Measurements from ENCODE around the gene IQSEC1.
A peak's percentile ranks its signal among the peaks of the same experiment; 100 is the strongest.

The IQSEC1 gene

DNA sequence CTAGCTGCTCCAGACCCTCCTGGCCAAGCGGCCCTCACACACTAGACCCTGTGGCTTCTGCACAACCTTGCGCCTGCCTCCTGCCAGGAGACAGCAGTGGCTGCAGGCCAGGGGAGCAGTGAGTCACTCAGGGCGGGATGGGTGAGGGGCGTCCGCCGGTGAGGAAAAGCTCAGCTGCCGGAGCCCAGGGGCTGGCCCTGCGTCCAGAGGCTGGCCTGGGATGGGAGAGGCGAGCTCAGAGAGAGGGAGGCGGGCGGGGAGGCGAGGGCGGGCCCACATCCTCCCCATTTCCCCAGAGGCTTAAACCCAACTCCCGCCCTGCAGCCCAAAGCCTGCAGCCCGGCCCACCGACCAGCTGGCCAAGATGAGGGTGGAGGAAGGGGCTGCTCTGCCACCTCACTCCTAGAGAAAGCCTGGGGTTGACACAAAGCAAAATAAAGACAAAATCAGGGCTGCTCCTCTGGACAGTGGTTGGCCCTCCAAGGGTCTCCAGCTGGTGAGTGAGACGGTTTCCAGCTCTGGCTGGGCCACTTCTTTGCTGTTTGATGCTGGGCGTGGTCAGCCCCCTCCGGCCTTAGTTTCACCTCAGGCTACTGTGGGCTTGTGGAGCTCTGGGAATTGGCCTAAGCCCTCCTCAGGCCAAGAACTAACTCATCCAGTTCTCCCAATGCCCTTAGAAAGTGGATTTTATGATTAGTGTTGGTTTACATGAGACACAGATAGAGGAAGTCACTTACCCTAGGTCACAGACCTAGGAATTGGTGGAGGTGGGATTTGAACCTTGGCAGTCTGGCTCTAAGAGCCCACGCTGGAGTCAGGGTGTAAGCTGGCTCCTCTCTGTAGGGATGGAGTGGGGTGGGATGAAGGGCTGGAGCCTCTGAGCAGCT lies 50.6 kb downstream of the IQSEC1 start:
- Histone ChIP-seq H3K4me3 (peak overlapping the region; percentile 37), H3K27ac (peak overlapping the region; percentile 71 to 79)
- TF ChIP-seq, protein P1, sequence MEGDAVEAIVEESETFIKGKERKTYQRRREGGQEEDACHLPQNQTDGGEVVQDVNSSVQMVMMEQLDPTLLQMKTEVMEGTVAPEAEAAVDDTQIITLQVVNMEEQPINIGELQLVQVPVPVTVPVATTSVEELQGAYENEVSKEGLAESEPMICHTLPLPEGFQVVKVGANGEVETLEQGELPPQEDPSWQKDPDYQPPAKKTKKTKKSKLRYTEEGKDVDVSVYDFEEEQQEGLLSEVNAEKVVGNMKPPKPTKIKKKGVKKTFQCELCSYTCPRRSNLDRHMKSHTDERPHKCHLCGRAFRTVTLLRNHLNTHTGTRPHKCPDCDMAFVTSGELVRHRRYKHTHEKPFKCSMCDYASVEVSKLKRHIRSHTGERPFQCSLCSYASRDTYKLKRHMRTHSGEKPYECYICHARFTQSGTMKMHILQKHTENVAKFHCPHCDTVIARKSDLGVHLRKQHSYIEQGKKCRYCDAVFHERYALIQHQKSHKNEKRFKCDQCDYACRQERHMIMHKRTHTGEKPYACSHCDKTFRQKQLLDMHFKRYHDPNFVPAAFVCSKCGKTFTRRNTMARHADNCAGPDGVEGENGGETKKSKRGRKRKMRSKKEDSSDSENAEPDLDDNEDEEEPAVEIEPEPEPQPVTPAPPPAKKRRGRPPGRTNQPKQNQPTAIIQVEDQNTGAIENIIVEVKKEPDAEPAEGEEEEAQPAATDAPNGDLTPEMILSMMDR (IDR thresholded peaks at IDR 0.05) = no peak
- DNase-seq (ENCODE audit: low spot score) = peak; percentile 87

DNA sequence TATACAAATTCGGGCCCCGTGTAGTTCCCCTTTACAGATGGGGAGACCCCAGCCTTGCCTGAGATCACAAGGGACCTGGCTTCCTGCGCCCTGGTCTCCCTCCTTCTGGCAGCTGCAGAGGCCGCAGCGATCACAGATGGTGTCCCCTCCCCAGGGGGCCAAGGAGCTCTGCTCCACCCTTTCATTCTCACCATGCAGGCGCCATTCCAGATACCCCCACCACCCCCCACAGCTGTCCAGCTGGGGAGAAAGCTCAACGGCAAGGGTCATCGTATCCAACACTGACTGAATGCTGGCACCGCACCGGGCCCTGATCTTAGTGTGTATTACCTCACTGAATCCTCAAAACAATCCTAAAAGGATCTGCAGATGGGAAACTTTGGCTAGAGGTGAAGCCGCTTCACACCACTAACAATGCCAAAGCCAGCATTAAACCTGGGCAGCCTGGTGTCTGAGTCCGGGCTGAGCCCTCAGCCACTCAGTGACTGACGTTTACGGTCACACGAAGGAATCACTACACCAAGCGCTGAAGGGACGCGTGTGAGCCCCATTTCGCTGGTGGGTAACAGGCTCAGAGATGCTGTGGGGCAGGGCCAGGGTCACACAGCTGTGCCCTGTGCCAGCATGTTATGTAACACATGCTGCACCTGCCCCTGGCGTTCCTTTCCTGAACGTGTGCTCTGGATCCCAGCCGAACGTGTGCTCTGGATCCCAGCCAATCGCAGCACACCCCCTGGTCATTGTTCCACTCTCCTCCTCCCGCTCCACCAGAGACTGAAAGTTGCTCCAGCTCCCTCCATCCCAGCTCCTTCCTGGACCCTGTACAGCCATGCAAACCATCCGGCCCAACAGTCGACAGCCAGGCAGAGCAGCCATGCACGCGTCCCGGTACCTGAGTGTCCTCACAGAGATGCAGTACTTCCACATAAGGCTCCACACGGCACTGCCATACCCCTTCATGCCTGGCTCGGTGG lies 51.8 kb downstream of the IQSEC1 start:
- DNase-seq (ENCODE audit: low spot score) = no peak
- Histone ChIP-seq H3K27ac (peak overlapping the region in 1 of 2 donors; percentile 79), H3K4me3 (peak overlapping the region; percentile 37)
- TF ChIP-seq, protein P1 (IDR thresholded peaks at IDR 0.05) = no peak

DNA sequence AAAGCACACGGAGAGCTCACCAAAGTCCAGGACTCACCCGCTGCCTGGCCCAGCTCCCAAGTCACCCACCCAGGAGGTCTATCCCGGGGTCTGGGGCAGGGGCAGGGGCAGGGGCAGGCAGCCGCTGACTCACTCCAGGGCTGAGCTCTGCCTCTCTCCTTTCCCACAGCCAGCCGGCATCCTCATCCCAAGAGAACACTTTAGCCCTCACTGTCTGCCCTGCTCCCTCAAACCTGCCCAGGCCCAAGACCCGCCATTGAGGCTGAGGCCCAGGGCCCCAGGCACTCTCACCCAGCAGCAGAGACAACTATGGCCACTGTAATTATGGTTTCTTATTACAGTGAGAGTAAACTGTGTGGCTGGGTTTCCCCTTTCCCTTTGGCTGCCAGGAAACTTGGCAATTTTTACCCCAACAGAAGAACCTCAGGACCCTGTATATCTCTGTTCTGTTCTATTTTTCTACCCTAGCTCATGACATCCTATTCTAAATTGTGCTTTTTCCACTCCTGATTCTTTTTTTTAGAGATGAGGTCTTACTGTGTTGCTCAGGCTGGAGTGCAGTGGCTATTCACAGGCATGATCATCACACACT lies 53.0 kb downstream of the IQSEC1 start:
- TF ChIP-seq, protein P1 (IDR thresholded peaks at IDR 0.05) = no peak
- Histone ChIP-seq H3K27ac (peak overlapping the region; percentile 52 to 62), H3K4me3 (no peak overlapping the region)
- DNase-seq (ENCODE audit: low spot score) = no peak

DNA sequence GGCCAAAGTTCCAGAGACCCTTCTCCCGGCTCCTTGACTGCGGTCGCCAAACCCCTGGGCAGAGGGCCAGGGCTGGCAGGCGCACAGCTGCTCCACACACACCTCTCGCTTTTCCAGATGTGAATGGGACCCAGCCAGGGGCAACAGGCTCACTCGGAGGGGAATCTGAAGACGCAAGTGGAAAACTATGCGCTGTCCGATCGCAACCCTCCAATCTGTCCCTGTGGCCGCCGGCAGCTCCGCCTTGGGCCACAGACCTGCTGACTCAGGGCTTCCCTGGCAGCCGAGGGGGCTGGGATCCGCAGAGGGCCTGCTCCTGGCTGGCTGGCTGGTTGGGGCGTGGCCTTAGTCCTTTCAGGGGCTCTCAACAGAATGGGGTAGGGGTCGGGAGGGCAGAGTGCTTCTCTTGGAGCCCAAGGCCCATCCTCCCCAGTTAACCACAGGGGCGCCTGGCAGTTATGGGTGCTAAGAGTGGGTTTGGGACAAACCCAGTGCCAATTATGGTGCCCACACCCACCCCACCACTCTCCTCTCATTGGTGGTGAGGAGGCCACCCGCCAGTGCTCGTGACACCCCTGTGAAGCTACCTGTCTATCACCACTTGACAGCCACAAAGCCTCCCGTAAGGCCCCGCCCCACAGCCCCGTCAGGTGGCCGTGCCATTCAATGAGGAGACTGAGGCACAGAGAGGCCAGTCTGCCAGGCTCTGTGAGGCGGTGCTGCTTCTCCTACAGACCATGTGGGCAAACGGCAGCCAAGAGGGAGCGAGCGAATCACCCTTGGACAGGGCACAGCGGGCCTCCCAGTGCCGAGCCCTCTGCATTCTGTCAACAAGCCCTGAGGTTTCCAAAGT lies 53.8 kb downstream of the IQSEC1 start:
- Histone ChIP-seq H3K4me3 (peak overlapping the region; percentile 57), H3K27ac (peak overlapping the region; percentile 52 to 62)
- TF ChIP-seq, protein P1 (IDR thresholded peaks at IDR 0.05) = no peak
- no peak for DNase-seq (ENCODE audit: low spot score)

DNA sequence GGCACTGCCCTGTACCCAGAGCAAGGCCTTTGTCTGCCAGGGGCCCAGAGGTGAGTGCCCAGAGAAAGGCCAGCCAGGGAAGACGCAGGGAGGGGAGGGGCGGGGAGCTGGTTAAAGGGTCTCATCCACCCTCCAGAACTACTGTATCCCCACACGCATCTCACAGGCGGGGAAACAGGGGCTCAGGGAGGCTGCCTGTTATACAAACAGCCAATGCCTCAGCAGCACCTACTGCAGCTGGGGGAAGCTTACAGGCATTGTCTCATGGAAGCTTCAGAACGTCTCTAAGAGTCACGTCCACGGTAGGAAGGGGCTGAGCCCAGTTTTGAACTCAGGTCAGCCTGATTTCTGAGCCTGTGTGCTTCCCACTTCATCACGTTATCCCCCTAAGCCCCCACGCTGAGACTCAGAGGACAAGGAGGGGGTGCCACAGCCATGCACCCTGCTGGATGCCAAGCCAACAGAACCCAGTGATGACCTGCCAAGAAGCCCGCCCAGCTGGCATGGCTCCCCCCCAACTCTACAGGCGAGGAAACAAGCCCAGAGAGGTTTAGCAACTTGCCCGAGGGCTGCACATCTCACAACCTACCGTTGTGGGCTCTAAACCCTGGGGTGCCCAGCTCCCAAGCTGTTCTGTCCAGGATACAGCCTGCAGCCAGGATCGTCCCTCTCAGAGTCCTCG lies 54.5 kb downstream of the IQSEC1 start:
- no peak for DNase-seq (ENCODE audit: low spot score)
- peak overlapping the region; percentile 57 for H3K4me3 ChIP-seq
- peak overlapping the region; percentile 52 to 62 for H3K27ac ChIP-seq
- TF ChIP-seq, protein P1 (IDR thresholded peaks at IDR 0.05) = no peak

Measured in coronary artery (tissue), 2 donors.